GM18520 (cell line): Measurements from ENCODE around the gene UMODL1.
A peak's percentile ranks its signal among the peaks of the same experiment; 100 is the strongest.

Experiments
- ATAC-seq: cut with Tn5 transposase; IDR thresholded peaks from one replicate; pipeline ENCODE4 v1.9.1; 2021; ENCODE audit not compliant: unreplicated experiment

Gene UMODL1

DNA sequence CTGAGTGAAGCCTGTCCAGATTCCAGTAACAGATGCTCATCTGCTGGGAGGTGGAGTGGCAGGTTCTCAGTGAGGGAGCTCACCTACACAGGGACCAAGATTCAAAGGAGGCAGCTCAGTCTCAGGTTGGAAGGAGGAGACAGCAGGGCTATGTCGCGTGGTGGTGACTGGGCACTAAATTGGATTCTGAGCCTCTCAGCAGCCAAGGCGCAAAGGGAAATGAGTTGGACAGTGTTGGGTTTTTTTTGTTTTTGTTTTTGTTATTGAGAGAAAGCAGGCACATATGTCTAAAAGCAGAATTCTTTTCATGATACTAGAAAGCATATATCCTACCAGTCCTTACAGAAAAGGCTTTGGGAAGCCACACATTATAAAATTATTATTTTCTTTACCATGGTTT, 26.2 kb downstream of the UMODL1 start:
- no peak for ATAC-seq

DNA sequence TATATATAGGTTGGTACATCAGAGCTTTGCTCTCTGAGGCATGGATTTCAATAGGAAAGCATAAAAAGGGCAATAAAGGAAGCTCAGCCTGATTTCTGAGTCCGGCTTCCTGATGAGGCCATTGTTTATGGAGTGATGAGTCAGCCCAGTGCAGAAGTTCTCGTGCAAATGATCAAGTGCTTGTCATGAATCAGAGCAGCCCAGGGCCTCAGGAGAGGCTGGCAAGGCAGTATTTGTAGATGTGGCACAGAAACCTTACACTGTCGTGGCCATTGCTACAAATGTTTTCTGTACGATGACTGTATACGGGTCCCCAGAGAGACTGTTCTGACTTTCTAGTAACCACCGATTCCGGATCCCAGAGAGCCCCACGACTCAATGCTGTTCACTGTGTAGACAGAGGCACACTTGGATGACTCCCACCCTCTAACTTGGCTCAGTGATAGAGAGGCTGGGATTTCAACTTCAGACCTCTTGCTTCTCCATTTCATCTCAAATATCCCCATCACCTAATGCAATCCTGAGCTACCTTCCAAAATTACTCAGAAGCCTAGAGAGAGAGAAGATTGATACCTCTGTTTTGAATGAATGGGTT, 26.8 kb downstream of the UMODL1 start:
- ATAC-seq: no peak

DNA sequence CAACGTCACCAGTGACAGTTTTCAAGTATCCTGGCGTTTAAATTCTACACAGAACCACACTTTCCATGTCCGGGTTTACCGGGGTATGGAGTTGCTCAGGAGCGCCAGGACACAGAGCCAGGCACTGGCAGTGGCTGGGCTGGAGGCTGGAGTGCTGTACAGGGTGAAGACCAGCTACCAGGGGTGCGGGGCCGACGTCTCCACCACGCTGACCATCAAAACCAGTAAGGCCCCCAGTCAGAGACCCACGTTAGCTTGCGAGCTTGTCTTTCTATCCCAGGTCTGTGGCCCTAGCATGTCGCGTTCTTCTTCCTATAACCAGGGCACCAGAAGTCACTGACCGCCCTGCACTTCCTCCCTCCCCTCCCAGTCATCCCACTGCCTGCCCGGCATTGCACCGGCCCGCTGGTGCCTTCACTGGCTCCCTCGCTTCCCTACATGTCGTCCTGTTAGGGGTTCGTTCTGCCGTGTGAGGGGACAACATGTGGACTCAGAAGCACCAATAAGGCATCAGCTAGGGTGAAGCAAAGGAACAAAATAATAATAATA, 27.9 kb downstream of the UMODL1 start:
- no peak for ATAC-seq

DNA sequence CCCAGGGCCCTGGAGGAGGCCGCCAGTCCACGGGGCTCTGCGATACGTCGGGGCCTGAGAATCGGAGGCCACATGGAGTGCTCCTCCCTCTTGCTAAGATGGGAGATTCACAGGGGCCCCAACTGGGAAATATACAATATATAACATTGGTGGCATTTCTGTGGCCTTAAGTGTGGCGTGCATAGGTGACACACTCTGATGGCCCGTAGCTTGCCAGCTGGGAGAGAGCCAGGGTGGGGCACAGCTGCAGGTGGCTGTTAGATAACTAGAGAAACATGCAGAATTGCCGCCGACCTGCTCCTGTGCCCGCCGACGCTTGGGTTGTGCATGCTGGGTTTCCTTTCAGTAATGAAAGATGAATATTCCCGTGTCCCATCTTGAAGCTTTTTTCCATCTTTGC, 30.1 kb downstream of the UMODL1 start:
- ATAC-seq: no peak

DNA sequence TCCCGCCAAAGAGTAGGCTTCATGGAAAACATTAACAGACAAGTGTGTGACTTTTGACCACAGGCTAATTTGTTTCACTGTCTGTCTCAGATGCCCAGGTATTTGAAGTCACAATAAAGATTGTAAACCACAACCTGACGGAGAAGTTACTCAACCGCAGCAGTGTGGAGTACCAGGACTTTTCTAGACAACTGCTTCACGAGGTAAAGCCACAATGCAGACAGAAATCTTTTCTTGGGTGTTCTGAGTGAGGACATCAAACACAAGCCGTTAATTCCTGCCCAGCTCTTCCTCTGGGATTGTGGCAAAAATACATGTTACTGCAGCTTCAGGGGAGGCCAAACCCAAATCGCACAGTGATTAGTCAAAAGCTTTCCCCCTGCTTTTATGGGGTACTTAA, 31.0 kb downstream of the UMODL1 start:
- no peak for ATAC-seq

DNA sequence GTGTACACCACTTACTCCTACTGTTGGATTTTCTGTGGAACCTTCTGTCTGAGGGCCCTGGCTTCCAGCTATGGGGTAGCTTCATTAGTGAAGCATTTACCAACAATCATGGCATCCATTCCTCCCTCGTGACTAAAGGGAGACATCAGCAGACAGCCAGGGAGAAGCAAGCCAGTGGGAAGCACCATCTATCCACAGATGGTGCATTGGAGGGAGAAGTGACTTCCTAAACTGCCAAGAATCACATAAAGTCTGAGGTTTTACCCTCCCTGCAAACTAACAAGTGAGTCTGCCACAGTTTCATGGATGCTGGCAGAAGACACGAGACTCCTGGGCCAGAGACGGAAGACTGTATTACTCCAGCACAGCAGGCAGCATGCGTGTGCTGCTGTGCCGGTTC, 31.4 kb downstream of the UMODL1 start:
- ATAC-seq: no peak

DNA sequence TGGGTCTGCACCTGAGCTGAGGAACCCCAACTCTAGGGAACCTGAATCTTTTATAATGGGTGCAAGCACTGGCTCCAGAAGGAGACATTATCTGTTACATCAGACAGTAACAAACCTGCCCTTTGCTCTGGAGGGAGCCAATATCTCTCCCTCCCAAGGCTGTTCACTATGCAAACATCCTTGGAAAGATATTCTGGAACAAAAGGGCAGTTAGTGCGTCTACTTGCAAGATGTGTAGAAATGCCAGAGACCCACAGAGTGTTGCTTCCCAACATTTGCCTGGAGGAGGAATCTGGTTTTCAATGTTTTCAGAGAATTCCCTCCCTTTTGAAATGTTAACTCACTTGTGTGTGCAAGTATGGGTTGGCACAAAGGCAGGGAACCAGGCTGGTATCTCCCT, 31.9 kb downstream of the UMODL1 start:
- no peak for ATAC-seq

DNA sequence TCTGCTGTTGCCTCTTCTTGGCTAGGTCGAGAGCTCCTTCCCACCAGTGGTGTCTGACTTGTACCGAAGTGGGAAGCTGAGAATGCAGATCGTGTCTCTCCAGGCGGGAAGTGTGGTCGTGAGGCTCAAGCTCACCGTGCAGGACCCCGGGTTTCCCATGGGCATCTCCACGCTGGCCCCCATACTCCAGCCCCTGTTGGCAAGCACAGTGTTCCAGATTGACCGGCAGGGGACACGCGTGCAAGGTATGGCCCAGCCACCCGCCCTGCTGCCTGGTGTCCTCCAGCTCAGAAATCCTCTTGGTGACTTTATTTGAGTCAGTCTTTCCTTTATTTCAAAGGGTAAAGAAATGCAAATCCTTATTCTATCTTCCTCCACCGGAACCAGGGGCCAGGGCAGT, 32.7 kb downstream of the UMODL1 start:
- no peak for ATAC-seq

DNA sequence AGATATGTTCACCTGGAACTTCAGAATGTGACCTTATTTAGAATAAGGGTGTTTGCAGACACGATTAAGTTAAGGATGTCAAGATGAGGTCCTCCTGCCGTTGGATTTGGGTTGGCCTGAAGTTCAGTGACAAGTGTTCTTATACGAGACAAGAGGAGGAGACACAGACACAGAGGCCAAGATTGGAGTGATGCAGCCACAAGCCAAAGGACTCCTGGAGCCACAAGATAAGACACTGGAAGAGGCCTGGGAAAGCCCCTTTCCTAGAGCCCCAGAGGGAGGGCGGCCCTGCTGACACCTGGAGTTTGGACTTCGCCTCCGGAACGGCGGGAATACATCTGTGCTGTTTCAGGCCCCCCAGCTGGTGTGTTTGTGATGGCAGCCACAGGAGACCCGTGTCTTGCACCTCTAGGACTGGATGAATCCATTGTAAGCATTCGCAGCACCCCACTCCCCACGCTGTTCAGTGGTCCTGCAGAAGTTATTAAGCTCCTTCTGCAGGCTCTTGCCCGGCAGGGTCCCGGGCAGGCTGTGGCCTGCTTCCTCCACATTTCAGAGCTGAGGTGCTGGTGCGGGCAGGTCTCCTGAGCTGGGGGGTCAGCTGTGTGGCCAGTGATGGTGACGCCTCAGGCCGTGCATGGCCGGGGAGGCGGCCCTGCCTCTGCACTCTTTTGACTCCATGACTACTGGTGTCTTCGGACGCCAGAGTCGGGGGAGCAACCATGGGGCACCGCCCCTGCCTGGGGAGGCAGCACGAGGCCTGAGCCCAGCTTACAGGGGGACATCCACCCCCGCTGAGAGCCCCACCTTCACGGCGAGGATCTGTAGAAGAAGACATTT, 34.6 kb downstream of the UMODL1 start:
- ATAC-seq: no peak

DNA sequence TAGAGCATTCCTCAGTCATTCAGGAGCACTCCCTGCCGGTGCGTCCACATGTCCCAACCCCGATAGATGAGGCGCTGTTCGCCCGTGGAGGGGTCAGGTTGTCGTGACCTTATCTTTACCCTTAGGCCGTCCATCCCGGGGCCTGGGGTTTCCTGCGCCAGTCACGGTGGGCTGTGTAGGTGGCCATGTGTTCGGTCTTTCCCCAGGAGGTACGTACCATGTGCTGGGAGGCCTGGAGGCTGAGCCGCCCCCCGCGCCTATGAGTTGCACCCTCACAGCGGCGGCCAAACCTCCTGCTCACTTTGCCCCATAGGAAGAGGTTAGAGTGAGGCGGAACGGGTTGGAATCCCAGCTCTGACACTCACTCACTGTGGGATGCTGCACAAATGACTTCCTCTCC, 35.3 kb downstream of the UMODL1 start:
- no peak for ATAC-seq

DNA sequence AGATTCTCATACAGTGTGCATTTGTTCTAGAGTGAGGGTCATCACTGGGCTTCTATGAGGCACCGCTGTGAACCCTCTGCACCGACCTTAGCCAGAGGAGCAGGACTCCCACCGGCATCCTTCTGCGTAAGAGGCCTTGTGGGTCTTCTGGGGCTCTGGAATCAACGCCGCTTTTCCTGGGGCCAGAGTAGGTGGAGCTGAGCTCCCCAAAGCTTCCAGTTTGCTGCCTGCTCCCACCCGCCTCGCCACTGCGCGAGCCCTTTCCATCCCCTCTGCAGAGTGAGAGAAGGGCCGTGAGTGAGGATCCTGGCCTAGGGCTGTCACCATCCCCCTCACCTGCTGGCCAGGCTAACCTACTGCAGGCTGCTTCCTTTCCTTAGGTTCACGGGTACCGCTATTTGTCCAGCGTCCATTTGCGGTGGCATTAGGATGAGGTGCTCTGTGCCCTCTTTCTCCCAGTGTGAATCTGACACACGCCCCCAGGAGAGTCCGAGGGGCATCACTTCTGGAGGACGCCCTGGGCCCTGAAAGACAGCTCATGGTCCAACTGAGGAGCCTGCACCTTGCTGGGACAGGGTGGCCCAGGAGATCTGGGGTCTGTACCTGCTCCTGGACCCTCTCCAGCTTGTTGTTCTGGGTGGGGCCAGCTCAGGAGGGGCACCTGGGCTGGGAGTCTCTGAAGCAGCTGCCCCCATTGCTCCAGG, 36.2 kb downstream of the UMODL1 start:
- ATAC-seq: no peak

DNA sequence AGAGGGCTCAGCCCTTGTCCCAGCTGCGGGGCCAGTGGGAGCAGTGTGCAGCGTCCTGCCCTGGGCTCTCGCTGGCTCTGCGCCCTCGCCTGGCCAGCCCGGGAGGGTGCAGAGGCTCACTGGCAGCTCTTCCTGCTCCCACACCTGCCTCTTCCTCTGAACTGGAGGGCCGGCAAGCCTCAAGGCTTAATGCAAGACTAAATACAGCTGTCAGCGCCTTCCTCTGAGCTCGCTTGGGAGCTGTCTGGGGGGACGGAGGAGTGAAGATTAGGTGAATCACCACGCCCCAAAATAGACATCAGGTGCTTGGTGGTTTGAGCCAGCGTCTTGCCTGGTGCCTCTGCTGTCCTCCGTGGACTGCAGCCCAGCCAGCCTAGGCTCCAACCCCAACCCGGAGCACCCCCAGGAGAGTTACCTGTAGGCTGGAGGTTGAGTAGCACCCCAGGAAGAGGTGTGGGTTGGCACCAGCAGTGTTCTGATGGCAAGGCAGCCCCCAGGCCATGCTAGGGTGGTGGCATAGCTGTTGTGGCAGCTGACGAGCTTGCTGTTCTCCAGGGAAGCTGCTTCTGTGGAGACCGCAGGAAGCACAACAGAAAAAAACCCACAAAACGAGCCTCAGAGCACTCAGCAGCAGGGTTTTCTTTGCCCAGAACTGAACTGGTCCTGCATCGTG, 36.9 kb downstream of the UMODL1 start:
- ATAC-seq: peak; percentile 73

DNA sequence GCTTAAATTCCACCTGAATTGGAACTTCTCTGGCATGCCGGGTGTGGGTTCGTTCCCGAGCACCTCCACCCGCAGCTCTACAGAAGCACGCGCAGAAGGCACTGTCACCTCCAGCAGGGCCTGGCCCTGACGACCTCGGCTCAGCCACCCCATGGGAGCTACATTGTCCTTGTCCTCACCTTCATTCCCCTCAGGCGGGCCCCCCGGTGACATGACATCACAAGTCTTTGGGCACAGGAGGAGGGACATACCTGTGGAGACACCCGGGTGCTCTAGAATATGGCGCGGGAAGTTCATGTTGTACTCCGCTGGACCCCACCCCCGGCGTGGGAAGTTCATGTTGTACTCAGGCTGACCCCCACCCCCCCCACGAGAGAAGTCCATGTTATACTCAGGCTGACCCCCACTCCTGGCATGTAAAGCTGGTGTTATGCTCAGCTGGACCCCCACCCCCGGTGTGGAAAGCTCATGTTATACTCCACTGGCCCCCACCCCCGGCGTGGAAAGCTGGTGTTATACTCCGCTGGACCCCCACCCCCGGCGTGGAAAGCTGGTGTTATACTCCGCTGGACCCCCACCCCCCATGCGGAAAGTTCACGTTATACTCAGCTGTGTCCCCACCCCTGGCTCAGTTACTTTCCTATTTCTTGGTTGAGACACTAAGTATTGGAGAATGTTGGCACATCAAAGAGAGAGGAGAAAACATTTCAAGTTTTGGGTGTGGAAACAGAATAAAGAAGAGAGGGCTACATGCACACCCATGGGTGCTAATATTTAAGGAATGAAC, 37.6 kb downstream of the UMODL1 start:
- no peak for ATAC-seq

DNA sequence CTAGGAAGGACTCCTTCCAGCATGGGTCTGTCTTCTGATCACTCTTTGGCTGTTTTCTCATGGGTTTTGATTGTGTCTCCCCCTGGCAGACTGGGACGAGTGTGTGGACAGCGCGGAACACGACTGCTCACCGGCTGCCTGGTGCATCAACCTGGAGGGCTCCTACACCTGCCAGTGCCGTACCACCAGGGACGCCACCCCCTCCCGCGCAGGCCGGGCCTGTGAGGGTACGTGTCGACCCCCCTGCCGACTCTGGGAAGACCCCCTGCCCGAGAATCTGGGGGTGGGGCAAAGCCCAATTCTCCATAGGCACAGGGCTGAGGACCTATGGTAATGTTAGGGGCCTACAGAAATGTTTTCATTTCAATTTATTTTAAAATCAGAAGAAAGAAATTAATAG, 38.4 kb downstream of the UMODL1 start:
- no peak for ATAC-seq

DNA sequence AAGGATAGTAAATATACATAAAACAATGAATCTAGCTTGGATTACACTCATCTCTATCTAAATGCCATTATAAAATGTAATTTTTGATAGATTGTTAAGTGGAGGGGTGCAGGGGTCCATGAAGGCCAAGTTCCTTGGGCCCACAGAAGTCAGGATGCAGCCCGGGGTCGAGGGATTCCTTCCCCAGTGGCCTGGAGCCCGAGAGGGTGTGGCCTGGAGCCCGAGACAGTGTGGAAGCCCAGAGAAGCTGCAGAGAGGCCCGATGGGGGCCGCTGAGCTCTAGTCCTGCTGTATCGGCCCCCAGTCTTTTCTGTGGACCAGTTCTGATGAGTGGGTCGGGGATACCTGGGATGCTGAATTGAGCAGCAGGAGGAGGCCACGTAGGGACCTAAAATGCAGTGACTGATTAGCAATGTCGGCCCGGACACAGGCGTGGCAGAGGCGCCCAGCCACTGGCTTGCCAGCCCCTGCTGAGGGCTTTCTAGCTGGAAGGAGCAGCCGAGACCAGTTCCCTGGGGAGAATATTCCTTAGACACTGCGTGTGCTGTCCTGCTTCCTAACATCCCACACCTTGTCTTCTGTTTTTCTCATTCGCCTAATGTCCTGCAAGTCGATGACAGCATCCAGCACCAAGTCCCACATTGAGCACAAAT, 38.9 kb downstream of the UMODL1 start:
- no peak for ATAC-seq

DNA sequence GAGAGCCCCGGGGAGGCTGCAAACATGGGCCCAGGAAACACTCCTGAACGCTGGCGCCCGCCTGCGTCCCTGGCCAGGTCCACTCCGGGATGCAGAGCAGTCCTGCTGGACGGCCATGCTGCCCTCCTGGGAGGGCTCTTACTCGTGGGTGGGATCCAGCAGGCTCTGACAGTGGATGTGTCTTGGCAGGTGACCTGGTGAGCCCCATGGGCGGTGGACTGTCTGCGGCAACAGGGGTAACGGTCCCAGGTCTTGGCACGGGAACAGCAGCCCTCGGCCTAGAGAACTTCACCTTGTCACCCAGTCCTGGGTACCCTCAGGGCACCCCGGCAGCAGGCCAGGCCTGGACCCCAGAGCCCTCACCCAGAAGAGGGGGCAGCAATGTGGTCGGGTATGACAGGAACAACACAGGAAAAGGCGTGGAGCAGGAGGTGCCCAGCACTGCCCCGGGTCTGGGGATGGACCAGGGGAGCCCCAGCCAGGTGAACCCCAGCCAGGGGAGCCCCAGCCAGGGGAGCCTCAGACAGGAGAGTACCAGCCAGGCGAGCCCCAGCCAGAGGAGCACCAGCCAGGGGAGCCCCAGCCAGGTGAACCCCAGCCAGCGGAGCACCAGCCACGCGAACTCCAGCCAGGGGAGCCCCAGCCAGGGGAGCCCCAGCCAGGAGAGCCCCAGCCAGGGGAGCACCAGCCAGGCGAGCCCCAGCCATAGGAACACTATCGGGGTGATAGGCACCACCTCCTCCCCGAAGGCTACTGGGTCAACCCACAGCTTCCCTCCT, 39.8 kb downstream of the UMODL1 start:
- ATAC-seq: no peak

DNA sequence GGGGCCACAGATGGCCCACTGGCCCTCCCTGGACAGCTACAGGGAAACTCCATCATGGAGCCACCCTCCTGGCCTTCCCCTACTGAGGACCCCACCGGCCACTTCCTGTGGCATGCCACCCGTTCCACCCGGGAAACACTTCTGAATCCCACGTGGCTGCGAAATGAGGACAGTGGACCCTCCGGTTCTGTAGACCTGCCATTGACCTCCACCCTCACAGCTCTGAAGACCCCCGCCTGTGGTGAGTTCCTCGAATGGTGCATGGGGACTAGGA, 40.3 kb downstream of the UMODL1 start:
- ATAC-seq: no peak

DNA sequence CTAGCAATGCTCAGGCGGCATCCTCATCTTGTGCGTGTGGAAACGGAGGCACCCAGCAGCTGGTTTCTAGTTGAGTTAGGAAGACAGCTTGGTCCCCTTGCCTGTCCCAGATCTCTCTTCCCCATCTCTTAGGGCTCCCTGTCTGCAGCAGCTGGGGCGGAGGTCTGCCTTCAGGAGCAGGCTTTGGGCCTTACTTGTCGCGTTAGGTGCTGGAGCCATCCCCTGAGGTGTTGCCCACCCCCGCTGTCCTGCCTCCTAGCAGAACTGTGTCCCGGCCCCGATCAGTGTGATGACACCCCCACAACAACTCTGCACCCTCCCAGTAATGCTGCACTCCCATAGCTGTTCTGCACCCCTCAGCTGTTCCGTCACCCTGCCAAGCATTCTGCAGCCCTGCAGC, 40.7 kb downstream of the UMODL1 start:
- ATAC-seq: no peak

DNA sequence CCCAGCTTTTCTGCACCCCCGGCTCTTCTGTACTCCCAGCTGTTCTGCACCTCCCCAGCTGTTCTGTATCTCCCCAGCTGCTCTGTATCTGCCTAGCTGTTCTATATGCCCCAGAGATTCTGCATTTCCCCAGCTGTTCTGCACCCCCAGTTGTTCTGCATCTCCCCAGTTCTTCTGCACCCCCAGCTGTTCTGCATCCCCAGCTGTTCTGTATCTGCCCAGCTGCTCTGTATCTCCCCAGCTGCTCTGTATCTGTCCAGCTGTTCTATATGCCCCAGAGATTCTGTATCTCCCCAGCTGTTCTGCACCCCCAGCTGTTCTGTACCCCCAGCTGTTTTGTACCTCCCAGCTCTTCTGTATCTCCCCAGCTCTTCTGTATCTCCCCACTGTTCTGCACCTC, 41.1 kb downstream of the UMODL1 start:
- no peak for ATAC-seq

DNA sequence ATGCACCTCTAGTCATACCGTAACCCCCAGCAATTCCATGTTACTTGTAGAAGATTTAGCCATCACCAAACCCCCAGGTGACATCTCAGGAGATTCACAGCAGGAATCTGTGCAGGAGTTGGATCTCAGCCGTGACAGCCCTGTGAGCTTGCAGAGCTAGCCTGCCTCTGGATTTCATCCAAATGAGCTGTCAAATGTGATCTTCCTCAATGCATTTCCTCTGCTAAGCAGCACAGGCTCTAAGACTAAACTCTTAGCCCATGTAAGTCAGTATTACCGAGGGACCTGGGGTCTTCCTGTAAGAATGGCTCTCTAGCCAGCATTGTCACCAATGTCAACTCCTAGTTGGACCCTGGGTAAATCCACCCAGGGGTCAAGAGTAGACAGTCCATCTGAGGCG, 41.7 kb downstream of the UMODL1 start:
- no peak for ATAC-seq
